Endothelial cell of umbilical vein (primary cell): ENCODE results near the gene MNT. TPM values are rescaled to one million over a fixed set of nuclear protein-coding genes. Genes with fewer than 3 reads are reported as not detected.

Experiments
- BruUV-seq: library from RNA; stranded (reverse); fragments of 400-500 nt; replicated peaks from 2 replicates; lab custom pipeline; 2021; lab: Mats Ljungman, UMichigan
- CTCF ChIA-PET: fragments of 300-600, 350-600 bp; sonication (Branson Sonifier 250); formaldehyde crosslinking; loops from one replicate; lab custom pipeline; 2021; ENCODE audit warnings: antibody characterized with exemption, inconsistent platforms; lab: Charles Lee
- POLR2A ChIA-PET: fragments of 300-600, 350-600 bp; sonication (Branson Sonifier 250); formaldehyde crosslinking; loops from one replicate; lab custom pipeline; 2021; ENCODE audit warnings: antibody characterized with exemption, inconsistent platforms; lab: Charles Lee
- DNase-seq: peaks from one replicate; pipeline ENCODE4 v3.0.0-alpha.2; 2011; ENCODE audit warnings: low read depth, low spot score
- FAIRE-seq: peaks from 2 replicates; lab custom pipeline; 2011; peaks lifted over from hg19 to GRCh38; lab: Jason Lieb, UNC
- H2AFZ ChIP-seq: 2 replicates; pipeline ENCODE4 v1.6.0; 2012; ENCODE audit warnings: low read depth, low read length, control low read depth, inconsistent platforms
- H3K27ac ChIP-seq: 2 replicates; pipeline ENCODE4 v1.5.1; 2011; ENCODE audit warnings: low read depth, mild to moderate bottlenecking, control low read depth, low read length, moderate library complexity; ENCODE audit not compliant: insufficient read depth
- H3K27me3 ChIP-seq, 2 experiments: 2 replicates each; pipeline versions ENCODE4 v1.6.0 to v1.6.1; 2011; ENCODE audit warnings: low read length in 2 of 2, mixed read lengths in 1 of 2; ENCODE audit not compliant: control insufficient read depth in 2 of 2, insufficient read depth in 2 of 2
- H3K36me3 ChIP-seq, 2 experiments: 2 replicates in 1 of 2; 3 replicates in 1 of 2; pipeline ENCODE4 v1.5.1; 2011; ENCODE audit warnings: low read length in 2 of 2, mild to moderate bottlenecking in 1 of 2, moderate library complexity in 1 of 2; ENCODE audit not compliant: control insufficient read depth in 2 of 2, insufficient read depth in 2 of 2; ENCODE audit errors: extremely low read depth in 1 of 2
- H3K4me1 ChIP-seq: 3 replicates; pipeline ENCODE4 v1.5.1; 2011; ENCODE audit warnings: mild to moderate bottlenecking, low read length; ENCODE audit not compliant: control insufficient read depth, insufficient read depth; ENCODE audit errors: extremely low read depth
- H3K4me2 ChIP-seq: 2 replicates; pipeline ENCODE4 v1.6.1; 2011; ENCODE audit warnings: low read length, control low read depth, mixed read lengths; ENCODE audit not compliant: insufficient read depth
- H3K4me3 ChIP-seq, 3 experiments: fragments of 200-600 bp in 1 of 3; sonication (generic), shearing (Covaris generic) in 1 of 3; replicated peaks in 1 of 3; 2 replicates each; pipeline ENCODE4 v1.5.1; 2011 to 2016; ENCODE audit warnings: control low read depth in 3 of 3, low read length in 3 of 3, mild to moderate bottlenecking in 2 of 3, inconsistent platforms in 1 of 3, low read depth in 1 of 3, moderate library complexity in 1 of 3; ENCODE audit not compliant: insufficient read depth in 1 of 3
- H3K79me2 ChIP-seq: 2 replicates; pipeline ENCODE4 v1.6.0; 2012; ENCODE audit warnings: low read length, inconsistent platforms; ENCODE audit not compliant: control insufficient read depth, insufficient read depth
- H3K9ac ChIP-seq: replicated peaks from 2 replicates; pipeline ENCODE3; 2011; ENCODE audit warnings: low read length, control low read depth; ENCODE audit not compliant: insufficient read depth; ENCODE audit errors: extremely low read depth
- H3K9me1 ChIP-seq: replicated peaks from 3 replicates; pipeline ENCODE4 v1.6.0; 2011; ENCODE audit warnings: mild to moderate bottlenecking, low read length; ENCODE audit not compliant: control insufficient read depth, insufficient read depth; ENCODE audit errors: extremely low read depth
- H3K9me3 ChIP-seq: replicated peaks from 2 replicates; pipeline ENCODE4 v1.5.1; 2012; ENCODE audit warnings: low read length, inconsistent platforms; ENCODE audit not compliant: control insufficient read depth, insufficient read depth
- H4K20me1 ChIP-seq: replicated peaks from 2 replicates; pipeline ENCODE3; 2011; ENCODE audit warnings: mild to moderate bottlenecking, low read length; ENCODE audit not compliant: control insufficient read depth, insufficient read depth; ENCODE audit errors: extremely low read depth
- CTCF ChIP-seq, 2 donors: IDR thresholded peaks; 1 replicate in 1 of 2; 2 replicates in 1 of 2; pipeline ENCODE4 v1.5.1; 2011; ENCODE audit warnings: low read length in 2 of 2, mild to moderate bottlenecking in 2 of 2, moderate library complexity in 2 of 2, control low read depth in 1 of 2, inconsistent platforms in 1 of 2, low read depth in 1 of 2; ENCODE audit not compliant: insufficient read depth in 1 of 2; ENCODE audit errors: extremely low read depth in 1 of 2
- EZH2 ChIP-seq: IDR thresholded peaks from 2 replicates; pipeline ENCODE4 v1.6.1; 2012; ENCODE audit warnings: borderline replicate concordance, low read depth, mild to moderate bottlenecking, moderate library complexity, low read length, inconsistent platforms; ENCODE audit not compliant: severe bottlenecking
- FOS ChIP-seq: IDR thresholded peaks from 2 replicates; pipeline ENCODE4 v1.6.1; 2011; ENCODE audit warnings: mild to moderate bottlenecking, low read length, moderate library complexity, borderline replicate concordance; ENCODE audit not compliant: insufficient read depth
- GATA2 ChIP-seq: IDR thresholded peaks from 2 replicates; pipeline ENCODE4 v1.7.0; 2011; ENCODE audit warnings: low read depth, mild to moderate bottlenecking, moderate library complexity, mixed read lengths, low read length; ENCODE audit not compliant: insufficient read length, insufficient read depth
- JUN ChIP-seq: IDR thresholded peaks from 2 replicates; pipeline ENCODE4 v1.6.1; 2011; ENCODE audit warnings: borderline replicate concordance, low read depth; ENCODE audit not compliant: insufficient read length, insufficient read depth
- MAX ChIP-seq: IDR thresholded peaks from 2 replicates; pipeline ENCODE4 v1.6.1; 2011; ENCODE audit not compliant: insufficient read depth, insufficient read length
- MYC ChIP-seq: IDR thresholded peaks from one replicate; pipeline ENCODE4 v1.6.1; 2011; ENCODE audit warnings: mild to moderate bottlenecking, low read depth, low read length
- POLR2A ChIP-seq: IDR thresholded peaks from 2 replicates; pipeline ENCODE4 v1.6.1; 2012; ENCODE audit warnings: low read depth, mild to moderate bottlenecking, control low read depth, low read length
- POLR2AphosphoS5 ChIP-seq: IDR thresholded peaks from 2 replicates; pipeline ENCODE4 v1.6.1; 2012; ENCODE audit warnings: low read depth, mild to moderate bottlenecking, control low read depth, low read length, moderate library complexity; ENCODE audit not compliant: insufficient read depth
- dilution Hi-C: fragments of 300-500 bp; cut with MboI; formaldehyde crosslinking; loops from one replicate; pipeline ENCODE4 v1.15.0; 2019; ENCODE audit warnings: low sequenced_read_pairs; ENCODE audit not compliant: extremely low pct_ligation_motif_present
- intact Hi-C: fragments of 100-400 bp; cut with micrococcal nuclease; formaldehyde crosslinking; loops from one replicate; pipeline ENCODE4 v1.10.0; 2022
- polyA plus RNA-seq, 4 experiments: library from polyadenylated mRNA; depleted of rRNA in 3 of 4; stranded (reverse) in 3 of 4; unstranded in 1 of 4; fragments of >200 nt; gene quantifications; 2 replicates each; pipeline versions ENCODE4 v1.2.1 to v1.2.3, GENCODE V29; 2011 to 2012; ENCODE audit warnings: missing spikeins in 1 of 4
- total RNA-seq: library from RNA; stranded (reverse); gene quantifications from 2 replicates; pipeline ENCODE4 v1.2.3, GENCODE V29; 2021

The MNT gene
- total and polyA plus RNA-seq, 2 donors (not counting 3 experiments of a cell fraction or from before 2014, with no cell fraction given) = 4.1 to 21.6 TPM

GRCh38 chr17:2376107-2376506 is 24.8 kb downstream of the MNT start:
- no peaks in the 10 kb centered on the region for H3K9me3 ChIP-seq
- H3K9ac ChIP-seq = no peak overlapping the region
- ChIA-PET CTCF (interaction anchor here (15.2 kb wide), 1 partner anchor 39 kb away, joined by 909 read pairs; no protein-coding TSS in a partner anchor), POLR2A (no interaction called here)
- BruUV-seq = no TSS peak
- intact Hi-C loops = no loop called here
- TF ChIP-seq MYC (no peak), FOS (no peak), CTCF (IDR thresholded peaks at IDR 0.05; ENCODE audit: extremely low read depth in 1 of 2, insufficient read depth in 1 of 2, low read depth in 1 of 2, low read length in 2 of 2) (no peak), POLR2AphosphoS5 (no peak), EZH2 (no peak), MAX (no peak), GATA2 (no peak), JUN (no peak), POLR2A (no peak)
- no peaks in the 10 kb centered on the region for H3K9me1 ChIP-seq
- peaks cover 0 to 37% of the 10 kb centered on the region in 2 experiments for H3K36me3 ChIP-seq
- no peak overlapping the region for H3K27ac ChIP-seq
- FAIRE-seq = no peak
- dilution Hi-C loops = no loop called here
- no peak overlapping the region for H3K4me2 ChIP-seq
- DNase-seq = no peak
- H3K79me2 ChIP-seq = no peaks in the 10 kb centered on the region
- no peaks in the 10 kb centered on the region for H3K27me3 ChIP-seq
- H2AFZ ChIP-seq = no peak overlapping the region
- no peak overlapping the region for H3K4me3 ChIP-seq
- no peaks in the 10 kb centered on the region for H4K20me1 ChIP-seq
- no peaks in the 10 kb centered on the region for H3K4me1 ChIP-seq
